PFSK-1 (cell line): Measurements from ENCODE around the gene FOXI2. TPM values are rescaled to one million over a fixed set of nuclear protein-coding genes. Genes with fewer than 3 reads are reported as not detected.

Experiments
- FOXP2 ChIP-seq: optimal IDR thresholded peaks from 2 replicates; pipeline ENCODE3; 2011; ENCODE audit warnings: borderline replicate concordance, control low read depth, inconsistent platforms; ENCODE audit not compliant: insufficient read depth; ENCODE audit errors: extremely low read length, extremely low read depth
- POLR2AphosphoS5 ChIP-seq: IDR thresholded peaks from 2 replicates; pipeline ENCODE4 v1.6.1; 2012; ENCODE audit warnings: low read depth, mild to moderate bottlenecking, control low read depth, low read length, moderate library complexity
- REST ChIP-seq, 2 experiments: IDR thresholded peaks; 2 replicates each; pipeline versions ENCODE4 v1.6.1 to v1.8.0; 2011 to 2012; ENCODE audit warnings: low read depth in 2 of 2, low read length in 2 of 2, control low read depth in 1 of 2, inconsistent platforms in 1 of 2, mild to moderate bottlenecking in 1 of 2, moderate library complexity in 1 of 2; ENCODE audit not compliant: insufficient read depth in 1 of 2
- SIN3A ChIP-seq: IDR thresholded peaks from 2 replicates; pipeline ENCODE4 v1.6.1; 2012; ENCODE audit warnings: mild to moderate bottlenecking, low read length, moderate library complexity, borderline replicate concordance; ENCODE audit not compliant: insufficient read depth
- TAF1 ChIP-seq: IDR thresholded peaks from 2 replicates; pipeline ENCODE4 v1.6.1; 2012; ENCODE audit warnings: low read length, control low read depth, borderline replicate concordance; ENCODE audit not compliant: insufficient read depth
- polyA plus RNA-seq: library from polyadenylated mRNA; unstranded; fragments of >200 nt; gene quantifications from one replicate; pipeline ENCODE4 v1.2.1, GENCODE V29; 2012; ENCODE audit warnings: low read depth, missing spikeins; ENCODE audit not compliant: insufficient read length

The FOXI2 gene
- polyA plus RNA-seq = not detected

GRCh38 chr10:127736915-127737562 is at the start of gene FOXI2:
Gene FOXI2, plus strand, starts transcription at chr10:127737185. Its CDS starts 89 bp downstream, at chr10:127737274.
- TF ChIP-seq TAF1 (no peak), FOXP2 (no peak), POLR2AphosphoS5 (no peak), SIN3A (no peak), REST (IDR thresholded peaks at IDR 0.05; ENCODE audit: insufficient read depth in 1 of 2, low read depth in 2 of 2, low read length in 2 of 2) (no peak)

GRCh38 chr10:127687548-127687947 is 49.4 kb upstream of the FOXI2 start:
- TF ChIP-seq SIN3A (no peak), FOXP2 (no peak), TAF1 (no peak), POLR2AphosphoS5 (no peak), REST (IDR thresholded peaks at IDR 0.05; ENCODE audit: insufficient read depth in 1 of 2, low read depth in 2 of 2, low read length in 2 of 2) (no peak)

GRCh38 chr10:127690176-127690835 is 46.7 kb upstream of the FOXI2 start:
- TF ChIP-seq REST (IDR thresholded peaks at IDR 0.05; ENCODE audit: insufficient read depth in 1 of 2, low read depth in 2 of 2, low read length in 2 of 2) = no peak
- TF ChIP-seq TAF1 = no peak
- TF ChIP-seq SIN3A = no peak
- no peak for TF ChIP-seq POLR2AphosphoS5
- TF ChIP-seq FOXP2 = no peak

GRCh38 chr10:127694580-127695193 is 42.3 kb upstream of the FOXI2 start:
- TF ChIP-seq POLR2AphosphoS5 (no peak), SIN3A (no peak), FOXP2 (no peak), REST (IDR thresholded peaks at IDR 0.05; ENCODE audit: insufficient read depth in 1 of 2, low read depth in 2 of 2, low read length in 2 of 2) (no peak), TAF1 (no peak)
